Fibroblast of mammary gland (primary cell): ENCODE results near the gene IFRD1.

ENCODE experiments used
- DNase-seq: peaks from one replicate; pipeline ENCODE4 v3.0.0-alpha.2; 2010; ENCODE audit warnings: low read depth
- H3K4me3 ChIP-seq: 2 replicates; pipeline ENCODE4 v1.5.1; 2011; ENCODE audit warnings: low read depth, mild to moderate bottlenecking, low read length, moderate library complexity; ENCODE audit not compliant: control insufficient read depth
- CTCF ChIP-seq: conservative IDR thresholded peaks from 2 replicates; pipeline ENCODE4 v1.5.1; 2011; ENCODE audit warnings: low read depth, low read length, inconsistent platforms; ENCODE audit not compliant: control insufficient read depth, insufficient read depth

Gene IFRD1

GRCh38 chr7:112521942-112522341, 71.7 kb downstream of the IFRD1 start:
- TF ChIP-seq CTCF: no peak
- no peak overlapping the region for H3K4me3 ChIP-seq
- DNase-seq: no peak

DNA sequence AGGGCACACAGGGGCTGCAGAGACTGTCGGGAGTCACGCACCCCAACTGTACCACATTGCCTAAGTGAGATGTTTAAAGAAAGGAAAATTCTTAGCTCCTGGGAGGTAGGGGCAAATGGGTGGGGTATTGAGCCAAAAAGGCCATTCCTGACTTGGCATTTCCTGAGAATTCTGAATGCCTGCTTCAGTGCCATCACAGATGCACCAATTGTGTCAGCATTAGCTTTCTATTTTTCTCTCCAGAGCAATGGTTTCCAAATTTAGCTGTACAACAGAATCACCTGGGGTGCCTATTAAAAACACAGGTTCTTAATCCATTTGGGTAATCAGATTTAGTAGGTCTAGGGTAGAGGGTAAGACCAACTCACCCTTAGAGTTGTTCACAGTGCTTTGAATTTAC, 73.6 kb downstream of the IFRD1 start:
- TF ChIP-seq CTCF: no peak

More for the DNA sequence above, 73.6 kb downstream of the IFRD1 start:
- no peak for DNase-seq
- H3K4me3 ChIP-seq: no peak overlapping the region
